ENCODE data around the gene SLC7A14.

The SLC7A14 gene

DNA sequence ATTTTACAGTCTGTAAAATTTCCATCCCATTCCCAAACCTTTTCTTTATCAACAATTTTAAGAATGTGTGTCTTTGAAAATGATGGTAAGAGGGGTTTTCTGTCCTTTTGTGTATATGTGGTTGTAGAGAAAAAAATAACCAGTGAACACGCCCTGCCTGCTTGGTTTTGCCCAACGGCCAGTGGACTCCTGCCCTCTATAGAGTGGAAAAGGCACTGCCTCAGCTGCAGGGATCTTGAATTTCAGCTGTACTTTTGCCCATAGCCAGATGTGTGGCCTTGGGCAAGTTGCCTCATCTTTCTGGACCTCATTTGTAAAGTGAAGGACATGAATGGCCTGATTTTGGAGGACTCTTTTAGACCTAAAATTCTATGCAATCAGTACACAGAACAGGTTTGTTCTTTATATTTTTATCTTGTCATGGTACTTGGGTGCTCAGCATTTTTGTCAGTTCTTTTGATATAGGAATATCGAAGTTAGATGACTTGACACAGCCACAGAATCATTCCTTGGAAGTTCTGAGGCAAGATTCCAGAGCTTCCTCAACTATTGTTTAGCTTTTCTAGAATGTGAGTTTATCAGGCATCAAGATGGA lies 86.2 kb downstream of the SLC7A14 start:
- no peak for DNase-seq (ENCODE audit: low read depth in 4 of 4, low spot score in 1 of 4)

DNA sequence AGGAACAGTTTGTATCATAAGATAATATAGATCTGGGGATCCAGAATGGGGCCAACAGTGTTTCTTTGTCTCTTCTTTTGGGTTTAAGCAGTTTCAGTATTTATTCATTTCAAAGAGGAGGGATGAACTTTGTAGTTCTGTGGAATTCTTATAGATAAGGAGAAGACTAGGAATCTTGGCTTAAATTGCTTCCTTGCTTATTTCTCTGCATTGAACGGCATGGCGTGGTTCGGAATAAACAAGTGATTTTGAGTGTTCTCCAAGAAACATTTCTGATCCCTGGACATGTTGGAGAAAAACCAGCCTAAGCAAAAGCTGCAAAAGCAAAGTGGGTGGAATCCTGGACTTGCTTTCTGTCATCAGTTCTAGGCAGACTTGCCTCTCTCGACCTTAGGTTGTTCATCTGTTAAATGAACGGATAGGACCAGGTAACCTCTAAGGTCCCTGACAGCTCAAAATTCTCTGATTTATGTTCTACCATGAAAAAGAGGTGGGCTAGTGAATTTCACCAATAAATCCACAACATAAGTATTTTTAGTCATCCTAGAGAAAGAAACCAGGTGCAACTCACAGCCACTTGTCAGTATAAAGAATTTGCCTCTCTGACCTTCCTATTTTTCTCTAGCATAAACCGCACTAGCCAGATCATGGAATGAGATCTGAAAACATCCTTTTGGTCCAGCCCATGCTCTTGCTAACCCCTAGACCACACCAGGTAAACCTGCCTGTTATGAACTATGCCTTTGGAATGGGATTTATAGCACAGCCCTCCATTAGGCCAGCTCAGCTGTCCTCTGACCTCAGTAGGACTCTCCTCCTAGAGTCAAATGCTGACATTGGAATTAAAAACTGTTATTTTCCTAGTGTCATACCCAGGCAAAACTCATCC lies 88.4 kb downstream of the SLC7A14 start:
- DNase-seq (ENCODE audit: low read depth in 4 of 4, low spot score in 1 of 4) = no peak

DNA sequence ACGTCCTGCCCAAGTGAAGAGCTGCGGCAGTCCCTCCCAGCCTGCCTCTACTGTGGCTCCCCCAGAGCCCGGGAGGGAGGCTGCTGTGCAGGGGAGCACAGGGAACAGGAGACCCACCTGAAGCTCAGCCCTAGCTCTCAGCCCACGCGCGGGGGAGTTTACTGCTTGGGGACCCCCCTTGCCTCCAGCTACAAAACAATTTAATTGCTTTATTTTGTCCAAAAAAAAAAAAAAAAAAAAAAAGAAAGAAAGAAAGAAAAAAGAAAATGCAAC lies 89.1 kb downstream of the SLC7A14 start:
- DNase-seq (ENCODE audit: low read depth in 4 of 4, low spot score in 1 of 4) = no peak

DNA sequence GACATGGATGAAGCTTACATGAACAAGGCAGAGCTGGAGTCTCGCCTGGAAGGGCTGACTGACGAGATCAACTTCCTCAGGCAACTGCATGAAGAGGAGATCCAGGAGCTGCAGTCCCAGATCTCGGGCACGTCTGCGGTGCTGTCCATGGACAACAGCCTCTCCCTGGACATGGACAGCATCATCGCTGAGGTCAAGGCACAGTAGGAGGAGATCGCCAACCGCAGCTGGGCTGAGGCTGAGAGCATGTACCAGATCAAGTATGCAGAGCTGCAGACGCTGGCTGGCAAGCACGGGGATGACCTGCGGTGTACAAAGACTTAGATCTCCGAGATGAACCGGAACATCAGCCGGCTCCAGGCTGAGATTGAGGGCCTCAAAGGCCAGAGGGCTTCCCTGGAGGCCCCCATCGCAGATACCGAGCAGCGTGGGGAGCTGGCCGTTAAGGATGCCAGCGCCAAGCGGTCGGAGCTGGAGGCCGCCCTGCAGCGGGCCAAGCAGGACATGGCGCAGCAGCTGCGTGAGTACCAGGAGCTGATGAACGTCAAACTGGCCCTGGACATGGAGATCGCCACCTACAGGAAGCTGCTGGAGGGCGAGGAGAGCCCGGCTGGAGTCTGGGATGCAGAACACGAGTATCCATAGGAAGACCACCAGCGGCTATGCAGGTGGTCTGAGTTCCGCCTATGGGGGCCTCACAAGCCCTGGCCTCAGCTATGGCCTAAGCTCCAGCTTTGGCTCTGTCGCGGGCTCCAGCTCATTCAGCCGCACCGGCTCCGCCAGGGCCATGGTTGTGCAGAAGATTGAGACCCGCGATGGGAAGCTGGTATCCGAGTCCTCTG lies 89.6 kb downstream of the SLC7A14 start:
- DNase-seq (ENCODE audit: low read depth in 4 of 4, low spot score in 1 of 4) = no peak

DNA sequence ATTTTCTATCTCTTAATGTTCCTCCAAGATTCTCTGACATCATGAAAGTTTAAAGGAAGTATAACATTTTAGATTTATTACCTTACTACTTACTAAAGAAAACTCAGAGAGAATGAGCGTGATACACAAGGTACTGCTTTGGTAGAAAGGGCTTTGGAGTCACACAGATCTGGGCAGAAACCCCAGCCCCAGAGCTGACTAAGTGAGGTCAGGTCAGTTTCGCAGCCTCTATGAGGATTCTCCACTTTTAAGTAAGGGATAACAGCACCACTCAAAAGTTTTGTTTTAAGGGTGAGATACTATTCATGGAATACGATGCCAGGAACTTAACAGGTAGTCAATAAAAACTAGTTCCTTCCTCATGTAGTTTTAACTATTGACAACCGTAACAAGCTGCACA lies 91.1 kb downstream of the SLC7A14 start:
- no peak for DNase-seq (ENCODE audit: low read depth in 4 of 4, low spot score in 1 of 4)

DNA sequence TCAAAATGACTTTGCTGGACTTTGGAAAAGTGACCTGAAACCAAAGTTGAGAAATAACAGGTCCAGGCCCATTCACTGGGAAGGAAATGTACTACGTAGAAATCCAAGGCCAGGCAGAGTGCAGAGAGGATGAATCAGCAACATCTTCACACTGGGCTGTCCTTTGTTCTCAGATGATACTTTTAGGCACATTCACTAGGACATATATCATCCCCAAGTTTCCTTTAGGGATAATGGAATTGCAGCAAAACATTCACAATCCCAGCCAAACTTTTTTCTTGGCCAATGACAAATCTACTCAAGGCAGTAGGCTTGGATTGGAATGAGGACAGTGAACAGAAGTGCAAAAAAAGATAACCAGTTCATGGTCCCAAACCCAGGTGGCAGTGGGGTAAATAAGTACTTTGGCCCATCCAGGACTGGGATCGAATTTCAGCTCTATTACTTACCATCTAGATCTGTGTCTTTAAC lies 92.1 kb downstream of the SLC7A14 start:
- no peak for DNase-seq (ENCODE audit: low read depth in 4 of 4, low spot score in 1 of 4)

DNA sequence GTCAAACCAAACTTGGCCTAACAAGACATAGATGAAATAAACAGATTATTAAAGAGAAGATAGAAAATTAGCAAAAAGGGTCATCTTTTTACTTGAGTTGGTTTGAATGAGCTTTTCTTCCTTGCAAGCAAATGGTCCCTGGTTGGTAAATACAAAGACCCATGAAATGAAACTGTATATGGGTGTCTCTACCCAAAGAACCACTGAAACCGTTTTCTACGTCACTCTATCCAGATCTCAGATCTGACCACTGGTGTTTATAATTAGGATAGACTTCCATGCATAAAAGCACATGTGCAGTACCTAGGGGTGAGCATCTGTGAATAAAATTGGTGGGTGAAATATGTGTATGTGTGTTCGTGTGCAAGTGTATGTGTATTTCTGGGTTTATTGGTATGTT lies 94.0 kb downstream of the SLC7A14 start:
- DNase-seq (ENCODE audit: low read depth in 4 of 4, low spot score in 1 of 4) = no peak

DNA sequence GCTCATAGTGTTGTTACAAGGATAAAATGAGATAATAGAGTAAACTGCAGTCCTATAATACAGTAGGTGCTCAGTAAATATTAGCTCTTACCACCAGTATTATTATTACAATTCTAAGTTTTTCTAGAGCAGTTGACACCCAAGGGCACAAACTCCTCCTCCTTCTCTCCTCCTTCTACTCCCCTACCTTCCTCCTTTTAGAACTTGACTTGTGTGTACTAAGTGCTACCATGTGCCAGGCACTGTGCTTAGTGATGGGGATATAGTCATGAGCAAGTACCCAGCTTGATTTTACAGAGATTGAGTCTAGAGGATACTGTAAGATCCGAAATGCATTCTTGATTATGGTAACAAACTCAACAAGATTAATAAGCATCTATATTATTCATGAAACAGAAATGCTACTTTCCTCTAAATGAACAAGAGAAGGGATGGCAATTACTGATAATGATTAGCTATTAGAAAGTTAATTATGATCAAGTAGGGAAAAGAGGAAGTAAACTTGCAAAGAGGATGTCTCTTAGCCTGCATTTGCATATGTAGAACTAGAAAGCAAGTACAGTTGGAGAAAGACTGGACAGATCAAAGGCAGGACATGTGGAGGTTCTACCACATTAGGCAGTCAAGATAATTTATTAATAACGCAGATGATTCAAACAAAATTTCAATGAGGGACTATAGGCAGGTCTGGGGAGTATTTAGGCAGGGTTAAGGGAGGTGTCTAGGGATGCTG lies 94.9 kb downstream of the SLC7A14 start:
- DNase-seq (ENCODE audit: low read depth in 4 of 4, low spot score in 1 of 4) = no peak

DNA sequence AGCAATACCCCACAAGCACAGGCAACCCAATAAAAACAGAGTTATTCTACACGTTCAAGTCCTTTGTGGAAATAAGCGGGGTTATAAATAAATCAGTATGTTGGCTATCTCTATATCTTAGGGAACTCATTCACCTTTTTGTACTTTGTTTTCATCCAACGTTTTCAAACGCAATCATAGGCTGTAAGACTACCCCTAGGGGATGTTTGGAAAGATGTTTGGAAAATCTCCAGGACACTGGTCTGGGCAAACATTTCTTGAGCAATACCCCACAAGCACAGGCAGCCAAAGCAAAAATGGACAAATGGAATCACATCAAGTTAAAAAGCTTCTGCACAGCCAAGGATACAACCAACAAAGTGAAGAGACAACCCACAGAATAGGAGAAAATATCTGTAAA lies 97.1 kb downstream of the SLC7A14 start:
- DNase-seq (ENCODE audit: low read depth in 4 of 4, low spot score in 1 of 4) = no peak

DNA sequence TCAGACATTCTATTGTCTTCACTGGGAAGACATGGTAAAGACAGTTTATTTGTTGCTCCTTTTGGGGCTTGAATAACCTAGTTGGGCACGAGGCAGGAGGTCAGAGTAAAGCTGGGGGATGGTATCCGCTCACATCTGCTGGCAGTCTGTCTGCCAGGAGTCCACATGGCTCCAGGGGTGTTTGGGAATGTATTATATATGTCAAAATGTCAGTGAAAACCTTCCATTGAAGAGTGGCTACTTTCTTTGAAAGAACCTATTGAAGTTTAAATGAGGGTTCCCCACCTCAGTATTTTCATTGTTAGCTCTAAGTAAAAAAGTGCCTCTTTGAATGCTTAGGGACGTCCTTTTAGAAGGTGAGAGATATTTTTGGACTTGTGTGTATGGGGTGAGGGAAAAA lies 98.8 kb downstream of the SLC7A14 start:
- DNase-seq (ENCODE audit: low read depth in 4 of 4, low spot score in 1 of 4) = no peak

DNA sequence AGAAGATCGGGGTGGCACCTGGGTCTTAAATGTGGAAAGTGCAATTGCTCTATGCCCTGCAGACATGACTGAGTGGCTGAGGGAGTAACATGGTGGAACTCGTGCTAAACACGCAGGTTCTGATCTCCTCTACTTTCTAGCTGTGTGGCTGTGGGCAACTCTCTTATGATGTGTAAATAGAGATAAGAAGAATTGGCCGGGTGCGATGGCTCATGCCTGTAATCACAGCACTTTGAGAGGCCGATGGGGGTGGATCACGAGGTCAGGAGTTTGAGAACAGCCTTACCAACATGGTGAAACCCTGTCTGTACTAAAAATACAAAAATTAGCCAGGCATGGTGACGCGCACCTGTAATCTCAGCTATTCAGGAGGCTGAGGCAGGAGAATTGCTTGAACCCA lies 99.5 kb downstream of the SLC7A14 start:
- DNase-seq (ENCODE audit: low read depth in 4 of 4, low spot score in 1 of 4) = no peak

DNA sequence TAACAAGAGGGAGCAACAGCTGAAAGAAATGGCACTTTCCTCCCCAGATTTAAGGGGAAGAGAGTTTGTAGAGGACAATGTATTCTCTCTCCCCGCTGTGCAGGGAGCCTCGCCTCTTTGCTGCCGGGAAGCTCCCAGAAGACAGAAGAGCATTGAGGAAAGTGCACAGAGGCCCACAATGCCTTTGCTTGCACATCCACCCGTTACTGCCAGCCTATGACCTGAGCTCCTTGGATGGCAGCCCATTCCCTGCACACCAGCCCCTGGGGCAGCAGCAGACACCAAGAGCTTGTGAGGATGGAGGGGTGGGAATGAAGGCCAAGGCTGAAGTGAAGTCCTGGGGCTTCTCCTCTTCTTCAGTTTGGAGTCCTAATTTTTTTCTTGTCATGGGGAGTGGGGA lies 100.2 kb downstream of the SLC7A14 start:
- no peak for DNase-seq (ENCODE audit: low read depth in 4 of 4, low spot score in 1 of 4)

DNA sequence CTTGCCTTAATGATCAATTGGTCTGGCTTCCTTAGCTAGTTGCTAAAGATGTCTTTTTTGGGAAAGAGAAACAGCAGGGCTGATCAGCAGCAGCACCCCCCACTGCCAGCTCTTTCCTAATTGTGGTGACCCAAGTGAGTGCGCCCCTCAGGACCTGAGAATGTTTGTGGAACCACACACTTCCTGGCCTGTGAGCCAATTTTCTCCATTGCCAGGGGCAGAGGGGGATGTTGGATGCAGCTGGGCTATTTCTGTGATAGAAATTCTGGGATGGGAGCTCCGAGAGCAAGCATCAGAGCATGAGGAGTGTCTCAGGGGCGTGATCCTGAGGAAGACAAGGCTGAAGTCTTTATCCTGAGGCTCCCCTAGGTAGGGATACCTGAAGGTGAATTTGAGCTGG lies 100.6 kb downstream of the SLC7A14 start:
- DNase-seq (ENCODE audit: low read depth in 4 of 4, low spot score in 1 of 4) = no peak

DNA sequence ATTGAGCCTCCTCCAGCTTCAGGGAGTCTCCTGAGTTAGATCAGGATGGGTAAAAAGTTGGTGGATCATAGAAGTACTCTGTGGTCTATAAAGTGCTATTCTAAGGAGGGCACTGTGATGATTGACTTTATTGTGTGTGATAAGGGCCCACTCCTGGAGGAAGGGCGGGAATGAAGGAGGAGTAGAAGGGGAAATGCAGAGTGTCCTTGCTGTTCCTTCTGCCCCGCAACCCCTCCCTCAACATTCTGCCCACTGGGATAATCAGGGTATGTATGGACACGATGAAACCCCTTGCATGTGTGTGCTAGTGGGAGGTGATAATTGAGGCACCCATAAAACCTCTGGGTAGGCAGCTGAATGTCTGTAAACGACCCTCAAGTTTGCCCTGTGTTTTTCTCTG lies 101.0 kb downstream of the SLC7A14 start:
- no peak for DNase-seq (ENCODE audit: low read depth in 4 of 4, low spot score in 1 of 4)

DNA sequence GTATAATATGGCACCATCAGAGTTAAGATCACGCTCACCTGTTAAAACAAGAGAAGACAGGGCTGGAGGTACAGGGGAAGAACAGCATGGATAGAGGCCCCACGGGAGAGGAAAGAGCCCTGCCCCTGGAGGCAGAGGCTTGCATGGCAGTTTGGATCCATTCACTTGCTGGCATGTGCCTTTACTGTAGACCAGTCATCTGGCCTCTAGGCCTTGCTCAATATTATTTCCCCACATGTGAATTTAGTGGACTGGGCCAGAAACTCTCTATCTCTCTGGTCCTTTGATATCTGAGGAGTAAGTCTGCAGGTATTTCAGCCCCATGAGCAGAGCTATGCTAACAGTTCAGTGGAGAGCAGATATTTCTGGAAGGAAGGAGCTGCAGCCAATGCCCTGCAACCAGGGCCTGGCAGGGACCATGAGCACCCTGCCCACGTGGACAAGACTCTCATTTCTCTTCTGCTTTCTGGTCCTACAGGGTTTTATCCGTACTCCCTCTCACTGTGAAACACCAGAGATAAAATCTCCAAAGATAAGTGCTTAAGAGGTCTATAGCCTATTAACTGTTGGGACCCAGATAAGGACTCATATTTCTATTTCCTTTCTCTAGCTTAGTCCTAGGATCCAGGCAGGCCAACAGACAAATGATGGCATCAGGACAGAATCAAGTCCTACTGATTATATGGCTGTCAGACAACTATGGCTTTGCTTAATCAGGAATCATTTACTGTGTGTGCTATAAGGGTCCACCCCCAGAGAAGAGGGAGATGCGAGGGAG lies 102.2 kb downstream of the SLC7A14 start:
- DNase-seq (ENCODE audit: low read depth in 4 of 4, low spot score in 1 of 4) = no peak

DNA sequence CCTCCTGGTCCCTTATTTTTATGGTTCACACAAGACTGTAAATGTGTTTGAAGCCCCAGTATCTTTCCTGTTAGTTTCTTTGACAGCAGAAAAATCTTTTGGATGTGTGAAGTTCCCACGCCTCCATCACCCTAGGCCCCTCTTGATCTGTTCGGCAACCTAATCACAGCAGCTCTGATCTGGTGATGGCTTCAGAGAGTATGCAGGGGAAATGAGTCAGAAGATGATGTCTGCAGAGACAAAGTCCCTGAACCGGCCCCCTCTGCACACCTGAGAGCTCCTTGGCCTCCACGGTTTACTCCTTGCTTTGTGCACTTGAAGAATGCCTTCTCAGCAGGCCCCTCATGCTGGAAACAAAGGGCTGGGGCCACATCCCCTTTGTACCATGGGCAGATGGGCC lies 103.7 kb downstream of the SLC7A14 start:
- no peak for DNase-seq (ENCODE audit: low read depth in 4 of 4, low spot score in 1 of 4)

DNA sequence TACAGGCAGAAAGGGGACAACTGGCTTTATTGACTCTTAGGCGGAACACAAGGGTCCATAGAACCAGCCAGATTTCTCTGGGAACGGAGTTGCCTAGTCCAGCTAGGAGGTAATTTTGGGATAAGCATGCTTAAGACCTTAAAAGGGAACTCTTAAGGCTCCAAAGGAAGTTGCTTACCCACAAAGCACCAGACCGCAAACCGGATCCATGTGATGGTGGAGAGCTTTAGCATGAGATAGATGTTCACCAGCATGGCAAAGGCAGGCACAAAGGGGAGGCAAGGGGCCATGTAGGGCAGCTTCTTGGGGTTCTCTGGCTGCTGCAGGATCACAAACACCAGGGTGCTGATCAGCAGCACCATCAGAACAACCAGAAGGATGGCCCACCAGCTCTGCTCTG lies 105.8 kb downstream of the SLC7A14 start:
- DNase-seq (ENCODE audit: low read depth in 4 of 4, low spot score in 1 of 4) = no peak

DNA sequence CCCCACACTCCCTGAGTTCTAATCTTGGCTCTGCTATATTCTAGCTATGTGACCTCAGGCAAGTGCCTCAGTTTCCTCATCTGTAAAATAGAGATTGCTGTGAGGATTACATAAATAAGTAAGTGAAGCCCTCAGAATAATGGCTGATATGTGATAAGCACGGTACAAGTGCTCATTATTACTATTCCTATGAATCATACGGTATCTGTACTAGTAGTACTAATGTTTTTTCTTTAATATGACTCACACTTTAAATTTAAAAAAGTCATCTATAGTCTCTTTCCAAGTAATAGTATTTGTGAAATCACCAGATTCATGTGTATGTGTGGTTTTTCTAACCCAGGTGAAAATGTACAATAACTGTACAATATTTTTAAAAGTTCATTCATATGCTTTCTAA lies 108.5 kb downstream of the SLC7A14 start:
- no peak for DNase-seq (ENCODE audit: low read depth in 4 of 4, low spot score in 1 of 4)

DNA sequence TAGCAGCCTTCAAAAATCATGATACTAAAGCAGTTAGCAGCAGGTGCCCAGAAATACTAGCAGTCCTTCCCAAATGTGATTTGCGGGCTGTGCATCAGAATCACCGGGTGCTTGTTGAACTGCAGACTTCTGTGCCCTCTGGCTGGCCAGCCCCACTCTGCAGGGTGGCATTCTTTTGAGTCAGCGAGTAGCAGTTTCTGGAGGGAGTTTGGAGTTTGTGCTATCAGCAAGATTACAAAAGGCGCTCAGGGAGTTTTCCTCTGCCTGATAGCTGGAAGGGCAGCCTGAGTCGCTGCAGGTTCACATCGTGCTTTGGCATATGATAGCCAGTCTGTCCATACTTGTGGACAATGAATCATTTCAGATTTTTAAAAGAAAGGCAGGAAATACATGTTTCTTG lies 109.6 kb downstream of the SLC7A14 start:
- no peak for DNase-seq (ENCODE audit: low read depth in 4 of 4, low spot score in 1 of 4)

DNA sequence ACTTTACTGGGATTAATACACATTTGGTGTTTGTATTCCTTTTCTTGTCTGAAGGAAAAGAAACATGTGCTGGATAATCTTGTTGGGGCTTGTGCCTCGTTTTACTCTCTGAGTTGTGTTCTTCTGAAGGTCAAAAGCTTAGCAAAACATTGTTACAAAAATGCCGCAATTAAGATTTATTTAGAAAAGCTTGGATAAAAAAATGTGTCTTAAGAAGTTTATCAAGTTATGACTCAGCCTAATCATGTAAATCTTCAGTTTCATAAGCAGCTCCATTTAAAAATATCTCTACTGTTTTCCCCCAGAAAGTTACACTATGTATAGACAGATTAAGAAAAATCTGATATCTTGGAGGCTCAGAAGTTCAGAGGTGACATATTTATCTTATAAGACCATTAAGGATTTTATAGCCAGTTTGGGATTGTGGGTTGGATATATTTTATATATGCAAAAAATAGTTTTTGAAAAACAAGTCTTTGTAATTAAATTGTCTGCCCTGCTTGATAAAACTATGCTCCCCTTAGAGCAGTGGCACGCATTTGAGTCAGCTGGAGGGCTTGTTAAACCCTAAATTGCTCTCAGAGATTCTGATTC lies 110.7 kb downstream of the SLC7A14 start:
- no peak for DNase-seq (ENCODE audit: low read depth in 4 of 4, low spot score in 1 of 4)

All from stimulated activated CD4-positive, alpha-beta T cell treated with anti-CD3 and anti-CD28 coated beads, Interleukin-1b, Interleukin-23, amount 100 ng/mL, for 24 hours (primary cell).